SK-N-SH (cell line): ENCODE results near the gene SPINK6. TPM values are rescaled to one million over a fixed set of nuclear protein-coding genes. Genes with fewer than 3 reads are reported as not detected.

ENCODE experiments used
- CTCF ChIA-PET: fragments of 300-600, 350-600 bp; formaldehyde crosslinking; extraction: SDS; loops from one replicate; lab custom pipeline; 2021; lab: Yijun Ruan, JAX
- POLR2A ChIA-PET: fragments of 350-600 bp; sonication (Branson Sonifier 250); formaldehyde crosslinking; extraction: SDS; loops from one replicate; lab custom pipeline; 2020; ENCODE audit warnings: antibody characterized with exemption, inconsistent platforms; lab: Yijun Ruan, JAX
- DNase-seq: peaks from one replicate; pipeline ENCODE4 v3.0.0; 2012
- H2AFZ ChIP-seq: fragments of 200-600 bp; sonication (generic); 2 replicates; pipeline ENCODE4 v1.8.1; 2016; ENCODE audit warnings: antibody characterized with exemption, mild to moderate bottlenecking, low read depth
- H3F3A ChIP-seq: fragments of 200-600 bp; sonication (generic); replicated peaks from 2 replicates; pipeline ENCODE3; 2016; ENCODE audit warnings: antibody characterized with exemption, mild to moderate bottlenecking; ENCODE audit not compliant: insufficient read depth
- H3K27ac ChIP-seq, 2 experiments: fragments of 200-500 bp in 1 of 2; fragments of 200-600 bp in 1 of 2; sonication (Bioruptor generic) in 1 of 2; sonication (generic), shearing (Covaris generic) in 1 of 2; 2 replicates each; pipeline versions ENCODE4 v1.5.1 to v1.6.1; 2014 to 2016; ENCODE audit warnings: low read depth in 2 of 2, inconsistent platforms in 1 of 2, low read length in 1 of 2, mild to moderate bottlenecking in 1 of 2, mixed read lengths in 1 of 2
- H3K27me3 ChIP-seq: fragments of 200-600 bp; sonication (generic), shearing (Covaris generic); 2 replicates; pipeline ENCODE4 v1.6.1; 2016; ENCODE audit warnings: mixed run types; ENCODE audit not compliant: insufficient read depth
- H3K36me3 ChIP-seq, 2 experiments: fragments of 200-500 bp in 1 of 2; fragments of 200-600 bp in 1 of 2; sonication (Bioruptor generic) in 1 of 2; sonication (generic) in 1 of 2; replicated peaks in 1 of 2; 2 replicates each; pipeline versions ENCODE3 to v1.5.1; 2014 to 2016; ENCODE audit warnings: low read length in 1 of 2, mild to moderate bottlenecking in 1 of 2; ENCODE audit not compliant: insufficient read depth in 2 of 2, control insufficient read depth in 1 of 2
- H3K4me1 ChIP-seq, 2 experiments: fragments of 200-500 bp in 1 of 2; fragments of 200-600 bp in 1 of 2; sonication (Bioruptor generic) in 1 of 2; sonication (generic), shearing (Covaris generic) in 1 of 2; 2 replicates each; pipeline versions ENCODE4 v1.5.1 to v1.6.1; 2014 to 2016; ENCODE audit warnings: low read depth in 1 of 2, low read length in 1 of 2, mixed run types in 1 of 2; ENCODE audit not compliant: insufficient read depth in 2 of 2, control insufficient read depth in 1 of 2
- H3K4me2 ChIP-seq: fragments of 200-600 bp; sonication (generic), shearing (Covaris generic); 2 replicates; pipeline ENCODE4 v1.6.1; 2017; ENCODE audit warnings: mixed run types
- H3K4me3 ChIP-seq, 2 experiments: fragments of 200-500 bp in 1 of 2; fragments of 200-600 bp in 1 of 2; sonication (Bioruptor generic) in 1 of 2; sonication (generic), shearing (Covaris generic) in 1 of 2; 2 replicates each; pipeline versions ENCODE4 v1.5.1 to v1.8.1; 2014 to 2016; ENCODE audit warnings: low read depth in 2 of 2, inconsistent platforms in 1 of 2, low read length in 1 of 2, mild to moderate bottlenecking in 1 of 2, mixed read lengths in 1 of 2, moderate library complexity in 1 of 2
- H3K79me2 ChIP-seq: fragments of 200-600 bp; sonication (generic); 2 replicates; pipeline ENCODE4 v1.8.1; 2017; ENCODE audit warnings: mild to moderate bottlenecking; ENCODE audit not compliant: insufficient read depth
- H3K9ac ChIP-seq: fragments of 200-600 bp; sonication (generic); 2 replicates; pipeline ENCODE4 v1.6.1; 2017; ENCODE audit warnings: mixed run types
- H3K9me2 ChIP-seq: fragments of 200-600 bp; sonication (generic); 2 replicates; pipeline ENCODE4 v1.6.1; 2017; ENCODE audit warnings: mixed run types
- H3K9me3 ChIP-seq: fragments of 200-600 bp; sonication (generic); 2 replicates; pipeline ENCODE4 v1.6.1; 2017; ENCODE audit warnings: mixed run types, mild to moderate bottlenecking, moderate library complexity
- H4K20me1 ChIP-seq: fragments of 200-600 bp; sonication (generic); 2 replicates; pipeline ENCODE4 v1.6.1; 2017; ENCODE audit warnings: mild to moderate bottlenecking, mixed run types; ENCODE audit not compliant: insufficient read depth
- CHD2 ChIP-seq: fragments of 150-350 bp; IDR thresholded peaks from 2 replicates; pipeline ENCODE4 v1.6.1; 2018; ENCODE audit warnings: low read length; ENCODE audit not compliant: partially characterized antibody
- CTCF ChIP-seq: fragments of 200-600 bp; sonication (generic); IDR thresholded peaks from 2 replicates; pipeline ENCODE4 v1.6.1; 2017; ENCODE audit warnings: antibody characterized with exemption, mild to moderate bottlenecking, moderate library complexity
- FOSL2 ChIP-seq: IDR thresholded peaks from 2 replicates; pipeline ENCODE4 v1.4.0; 2012; ENCODE audit warnings: low read depth, mild to moderate bottlenecking, moderate library complexity, borderline replicate concordance
- FOXJ3 ChIP-seq: sonication (generic); formaldehyde crosslinking; IDR thresholded peaks from 2 replicates; pipeline ENCODE4 v1.5.1; 2020; ENCODE audit warnings: mild to moderate bottlenecking, missing genetic modification reagents
- FOXM1 ChIP-seq: IDR thresholded peaks from 2 replicates; pipeline ENCODE4 v1.4.0; 2012; ENCODE audit warnings: low read depth, mild to moderate bottlenecking
- GABPA ChIP-seq: IDR thresholded peaks from 2 replicates; pipeline ENCODE4 v1.4.0; 2012; ENCODE audit warnings: low read depth, mild to moderate bottlenecking
- IRF3 ChIP-seq: fragments of 150-350 bp; IDR thresholded peaks from 2 replicates; pipeline ENCODE4 v1.6.1; 2016; ENCODE audit warnings: mild to moderate bottlenecking, low read depth, low read length
- JUND ChIP-seq: IDR thresholded peaks from 2 replicates; pipeline ENCODE4 v1.4.0; 2012
- MXI1 ChIP-seq: IDR thresholded peaks from 2 replicates; pipeline ENCODE4 v1.6.1; 2012; ENCODE audit warnings: mild to moderate bottlenecking, low read depth, low read length, improper control_type of control experiment
- POLR2AphosphoS5 ChIP-seq: IDR thresholded peaks from 2 replicates; pipeline ENCODE4 v1.6.1; 2012; ENCODE audit warnings: low read depth, low read length
- RCOR1 ChIP-seq: fragments of 150-350 bp; IDR thresholded peaks from 2 replicates; pipeline ENCODE4 v1.6.1; 2017; ENCODE audit warnings: antibody characterized with exemption, low read length
- SIN3A ChIP-seq: IDR thresholded peaks from 2 replicates; pipeline ENCODE4 v1.6.1; 2012; ENCODE audit warnings: low read depth, mild to moderate bottlenecking, low read length, moderate library complexity, borderline replicate concordance
- WGBS: methylation state at CpG from one replicate; pipeline ENCODE4 v1.1.6; 2017; ENCODE audit warnings: low lambda C conversion rate; 5-methylcytosine and 5-hydroxymethylcytosine counted together
- polyA plus RNA-seq, 3 experiments: library from polyadenylated mRNA; depleted of rRNA; stranded (reverse); fragments of >200 nt; gene quantifications; 2 replicates each; pipeline ENCODE4 v1.2.3, GENCODE V29; 2012
- TF ChIP-seq, protein P1 (sequence below): IDR thresholded peaks from 2 replicates; pipeline ENCODE4 v1.4.0; 2012; ENCODE audit warnings: low read depth, borderline replicate concordance
- TF ChIP-seq, protein P2 (sequence below): IDR thresholded peaks from 2 replicates; pipeline ENCODE4 v1.4.0; 2012; ENCODE audit warnings: low read depth, borderline replicate concordance

SPINK6 gene
- polyA plus RNA-seq, 1 of the 3 experiments (the other 2 are of a cell fraction) = not detected

DNA sequence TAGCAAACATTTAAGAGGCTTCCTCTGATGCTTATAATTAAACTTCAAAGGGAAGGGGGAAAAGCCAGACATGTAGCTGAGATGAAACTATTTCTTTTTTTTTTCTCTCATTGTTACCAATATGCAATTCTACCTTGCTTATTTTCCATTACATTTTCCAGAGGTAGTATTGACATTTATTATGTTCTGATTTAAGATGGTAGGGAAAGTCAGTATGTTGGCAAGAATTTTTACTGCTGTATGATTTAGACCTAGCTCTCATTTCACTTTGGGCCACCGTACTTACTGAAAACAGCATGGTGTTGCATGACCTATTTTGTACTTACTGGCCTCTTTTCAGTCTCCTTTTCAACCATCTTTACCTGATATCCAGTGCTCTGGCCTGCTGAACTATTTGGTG lies 9.6 kb upstream of the SPINK6 start:
- DNase-seq = no peak
- POLR2A ChIA-PET = no interaction called here
- H3K4me1 ChIP-seq = no peaks in the 10 kb centered on the region
- no peak overlapping the region for H3K4me3 ChIP-seq
- WGBS = 78% methylated on average over 1 of the region's 1 CpG
- H3K9me2 ChIP-seq = no peaks in the 10 kb centered on the region
- H3K4me2 ChIP-seq = no peak overlapping the region
- H3K79me2 ChIP-seq = no peaks in the 10 kb centered on the region
- H4K20me1 ChIP-seq = no peaks in the 10 kb centered on the region
- H3K36me3 ChIP-seq = no peaks in the 10 kb centered on the region
- H2AFZ ChIP-seq = no peak overlapping the region
- H3K9ac ChIP-seq = no peak overlapping the region
- H3K9me3 ChIP-seq = no peaks in the 10 kb centered on the region
- H3F3A ChIP-seq = no peaks in the 10 kb centered on the region
- no peak for TF ChIP-seq JUND
- no peak overlapping the region for H3K27ac ChIP-seq
- CTCF ChIA-PET = interaction anchor here (0.5 to 4.3 kb wide), 3 partner anchors 13 to 540 kb away, joined by 3 to 16 read pairs (median 3); no protein-coding TSS in a partner anchor
- no peaks in the 10 kb centered on the region for H3K27me3 ChIP-seq

DNA sequence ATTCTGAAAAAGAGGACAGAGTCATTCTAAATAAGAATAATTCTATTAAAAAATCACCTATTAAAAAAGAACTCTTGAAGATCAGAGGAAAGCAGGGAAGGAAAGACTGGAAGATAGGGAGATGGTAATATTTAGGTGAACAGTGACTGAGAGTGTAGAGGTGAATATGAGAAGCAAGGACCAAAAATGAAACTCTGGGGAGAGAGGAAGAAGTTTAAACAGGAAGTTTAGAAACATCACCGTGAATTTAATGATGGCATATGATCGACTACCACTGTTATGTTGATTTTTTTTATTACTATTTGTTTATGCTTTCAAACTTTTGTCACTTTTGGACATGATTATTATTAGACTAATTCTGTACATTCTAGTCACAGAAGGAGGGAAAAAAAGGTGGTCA lies 1.7 kb upstream of the SPINK6 start:
- no peak for DNase-seq
- H3K4me2 ChIP-seq = no peak overlapping the region
- ChIA-PET CTCF (no interaction called here), POLR2A (no interaction called here)
- H4K20me1 ChIP-seq = no peaks in the 10 kb centered on the region
- H3K4me3 ChIP-seq = no peak overlapping the region
- no peaks in the 10 kb centered on the region for H3K79me2 ChIP-seq
- no peaks in the 10 kb centered on the region for H3K27me3 ChIP-seq
- H2AFZ ChIP-seq = no peak overlapping the region
- no peaks in the 10 kb centered on the region for H3F3A ChIP-seq
- H3K36me3 ChIP-seq = no peaks in the 10 kb centered on the region
- no peaks in the 10 kb centered on the region for H3K4me1 ChIP-seq
- TF ChIP-seq, protein P1, sequence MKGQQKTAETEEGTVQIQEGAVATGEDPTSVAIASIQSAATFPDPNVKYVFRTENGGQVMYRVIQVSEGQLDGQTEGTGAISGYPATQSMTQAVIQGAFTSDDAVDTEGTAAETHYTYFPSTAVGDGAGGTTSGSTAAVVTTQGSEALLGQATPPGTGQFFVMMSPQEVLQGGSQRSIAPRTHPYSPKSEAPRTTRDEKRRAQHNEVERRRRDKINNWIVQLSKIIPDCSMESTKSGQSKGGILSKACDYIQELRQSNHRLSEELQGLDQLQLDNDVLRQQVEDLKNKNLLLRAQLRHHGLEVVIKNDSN = no peak
- TF ChIP-seq MXI1 (no peak), FOSL2 (no peak), SIN3A (no peak), GABPA (no peak), IRF3 (no peak), POLR2AphosphoS5 (no peak), FOXM1 (no peak), CTCF (no peak), FOXJ3 (CRISPR knock-in tag) (no peak), CHD2 (no peak), RCOR1 (no peak)
- TF ChIP-seq, protein P2, sequence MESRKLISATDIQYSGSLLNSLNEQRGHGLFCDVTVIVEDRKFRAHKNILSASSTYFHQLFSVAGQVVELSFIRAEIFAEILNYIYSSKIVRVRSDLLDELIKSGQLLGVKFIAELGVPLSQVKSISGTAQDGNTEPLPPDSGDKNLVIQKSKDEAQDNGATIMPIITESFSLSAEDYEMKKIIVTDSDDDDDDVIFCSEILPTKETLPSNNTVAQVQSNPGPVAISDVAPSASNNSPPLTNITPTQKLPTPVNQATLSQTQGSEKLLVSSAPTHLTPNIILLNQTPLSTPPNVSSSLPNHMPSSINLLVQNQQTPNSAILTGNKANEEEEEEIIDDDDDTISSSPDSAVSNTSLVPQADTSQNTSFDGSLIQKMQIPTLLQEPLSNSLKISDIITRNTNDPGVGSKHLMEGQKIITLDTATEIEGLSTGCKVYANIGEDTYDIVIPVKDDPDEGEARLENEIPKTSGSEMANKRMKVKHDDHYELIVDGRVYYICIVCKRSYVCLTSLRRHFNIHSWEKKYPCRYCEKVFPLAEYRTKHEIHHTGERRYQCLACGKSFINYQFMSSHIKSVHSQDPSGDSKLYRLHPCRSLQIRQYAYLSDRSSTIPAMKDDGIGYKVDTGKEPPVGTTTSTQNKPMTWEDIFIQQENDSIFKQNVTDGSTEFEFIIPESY = no peak
- no peak overlapping the region for H3K27ac ChIP-seq
- H3K9ac ChIP-seq = no peak overlapping the region
- WGBS = 68% methylated on average over 2 of the region's 2 CpGs
- H3K9me3 ChIP-seq = no peaks in the 10 kb centered on the region
- H3K9me2 ChIP-seq = no peaks in the 10 kb centered on the region
